IMR-90 (cell line): ENCODE results near the gene SENP7. TPM values are rescaled to one million over a fixed set of nuclear protein-coding genes. Genes with fewer than 3 reads are reported as not detected.

Experiments
- ATAC-seq: fragments of 200-7000 bp; cut with Tn5 transposase; 2 replicates; pipeline ENCODE4 v1.9.1; 2020; ENCODE audit warnings: low read depth, mild to moderate bottlenecking, moderate library complexity
- BruUV-seq: library from RNA; stranded (reverse); fragments of 400-500 nt; replicated peaks from 2 replicates; lab custom pipeline; 2021; lab: Mats Ljungman, UMichigan
- CTCF ChIA-PET: fragments of 300-600 bp; formaldehyde crosslinking; extraction: SDS; loops from one replicate; lab custom pipeline; 2021; ENCODE audit warnings: antibody characterized with exemption; lab: Yijun Ruan, JAX
- POLR2A ChIA-PET: fragments of 300-600 bp; sonication (Branson Sonifier 250); formaldehyde crosslinking; loops from one replicate; lab custom pipeline; 2022; ENCODE audit warnings: antibody characterized with exemption; ENCODE audit not compliant: unreplicated experiment; lab: Charles Lee
- DNase-seq: peaks from one replicate; pipeline ENCODE4 v3.0.0; 2013
- H2AFZ ChIP-seq: replicated peaks from 2 replicates; pipeline ENCODE3; 2013; ENCODE audit warnings: low read length, mild to moderate bottlenecking; ENCODE audit not compliant: poor library complexity
- H2AK5ac ChIP-seq: 2 replicates; pipeline ENCODE4 v1.6.1; 2013; ENCODE audit warnings: low read depth, low read length, inconsistent platforms
- H2AK9ac ChIP-seq: replicated peaks from 2 replicates; pipeline ENCODE3; 2013; ENCODE audit warnings: mild to moderate bottlenecking, low read depth, low read length, moderate library complexity; ENCODE audit not compliant: poor library complexity
- H2BK120ac ChIP-seq: 2 replicates; pipeline ENCODE4 v1.6.1; 2013; ENCODE audit warnings: low read depth, low read length, inconsistent platforms
- H2BK15ac ChIP-seq: 3 replicates; pipeline ENCODE4 v1.6.1; 2013; ENCODE audit warnings: low read depth, low read length, inconsistent platforms
- H2BK20ac ChIP-seq: 2 replicates; pipeline ENCODE4 v1.6.1; 2013; ENCODE audit warnings: low read depth, mild to moderate bottlenecking, inconsistent platforms, low read length, moderate library complexity
- H2BK5ac ChIP-seq: 2 replicates; pipeline ENCODE4 v1.6.1; 2013; ENCODE audit warnings: mild to moderate bottlenecking, low read depth, low read length, inconsistent platforms; ENCODE audit not compliant: poor library complexity, severe bottlenecking
- H3K14ac ChIP-seq: replicated peaks from 2 replicates; pipeline ENCODE4 v1.6.1; 2013; ENCODE audit warnings: low read depth, low read length, inconsistent platforms
- H3K18ac ChIP-seq: 2 replicates; pipeline ENCODE4 v1.6.1; 2013; ENCODE audit warnings: low read depth, low read length, control low read depth
- H3K23ac ChIP-seq: 2 replicates; pipeline ENCODE4 v1.6.1; 2013; ENCODE audit warnings: low read depth, low read length, inconsistent platforms
- H3K27ac ChIP-seq: 2 replicates; pipeline ENCODE4 v1.5.1; 2013; ENCODE audit warnings: mild to moderate bottlenecking, control low read depth, low read length; ENCODE audit not compliant: insufficient read depth
- H3K27me3 ChIP-seq: 2 replicates; pipeline ENCODE4 v1.6.1; 2013; ENCODE audit warnings: low read length; ENCODE audit not compliant: control insufficient read depth, insufficient read depth
- H3K36me3 ChIP-seq: 2 replicates; pipeline ENCODE4 v1.6.1; 2013; ENCODE audit warnings: low read length, mixed read lengths; ENCODE audit not compliant: control insufficient read depth, insufficient read depth
- H3K4ac ChIP-seq: 2 replicates; pipeline ENCODE4 v1.6.1; 2013; ENCODE audit warnings: low read depth, low read length, inconsistent platforms
- H3K4me1 ChIP-seq: 2 replicates; pipeline ENCODE4 v1.6.1; 2013; ENCODE audit warnings: low read length, mixed read lengths; ENCODE audit not compliant: control insufficient read depth, insufficient read depth
- H3K4me2 ChIP-seq: 2 replicates; pipeline ENCODE4 v1.6.1; 2013; ENCODE audit warnings: low read depth, mild to moderate bottlenecking, control low read depth, low read length, moderate library complexity
- H3K4me3 ChIP-seq: 2 replicates; pipeline ENCODE4 v1.5.1; 2013; ENCODE audit warnings: low read depth, mild to moderate bottlenecking, control low read depth, low read length, moderate library complexity; ENCODE audit not compliant: insufficient read depth
- H3K56ac ChIP-seq: 2 replicates; pipeline ENCODE4 v1.6.1; 2013; ENCODE audit warnings: low read length, inconsistent platforms; ENCODE audit not compliant: insufficient read depth; ENCODE audit errors: extremely low read depth
- H3K79me1 ChIP-seq, 2 experiments: 2 replicates each; pipeline ENCODE4 v1.6.1; 2013; ENCODE audit warnings: low read length in 2 of 2, inconsistent platforms in 1 of 2, low read depth in 1 of 2
- H3K9ac ChIP-seq: 2 replicates; pipeline ENCODE4 v1.6.1; 2013; ENCODE audit warnings: low read depth, low read length, control low read depth
- H3K9me1 ChIP-seq: 2 replicates; pipeline ENCODE4 v1.6.1; 2013; ENCODE audit warnings: low read length, inconsistent platforms; ENCODE audit not compliant: insufficient read depth
- H3K9me3 ChIP-seq: 2 replicates; pipeline ENCODE4 v1.6.1; 2013; ENCODE audit warnings: low read length; ENCODE audit not compliant: control insufficient read depth, insufficient read depth
- H4K20me1 ChIP-seq: 2 replicates; pipeline ENCODE4 v1.6.1; 2013; ENCODE audit warnings: low read length, inconsistent platforms; ENCODE audit not compliant: insufficient read depth
- H4K5ac ChIP-seq: 2 replicates; pipeline ENCODE4 v1.6.1; 2013; ENCODE audit warnings: mild to moderate bottlenecking, low read depth, low read length, control low read depth
- H4K8ac ChIP-seq, 2 experiments: 2 replicates each; pipeline ENCODE4 v1.6.1; 2013; ENCODE audit warnings: low read depth in 2 of 2, low read length in 2 of 2, control low read depth in 1 of 2, inconsistent platforms in 1 of 2
- H4K91ac ChIP-seq: 2 replicates; pipeline ENCODE4 v1.6.1; 2013; ENCODE audit warnings: low read depth, low read length, inconsistent platforms; ENCODE audit not compliant: insufficient read depth
- FOS ChIP-seq: fragments of 150-350 bp; IDR thresholded peaks from 2 replicates; pipeline ENCODE4 v1.6.1; 2016; ENCODE audit warnings: low read depth, low read length
- MAFK ChIP-seq: IDR thresholded peaks from 2 replicates; pipeline ENCODE4 v1.6.1; 2012; ENCODE audit warnings: low read depth, low read length, improper control_type of control experiment
- MAZ ChIP-seq: IDR thresholded peaks from 2 replicates; pipeline ENCODE4 v1.6.1; 2012; ENCODE audit warnings: low read depth, mild to moderate bottlenecking, low read length, improper control_type of control experiment, moderate library complexity, borderline replicate concordance
- WGBS, 2 experiments: methylation state at CpG; one replicate each; pipeline versions ENCODE4 v1.1.5 to v1.1.7; 2013; ENCODE audit warnings: missing lambda C conversion rate in 2 of 2; ENCODE audit not compliant: insufficient read length in 1 of 2; ENCODE audit errors: extremely low coverage in 2 of 2; 5-methylcytosine and 5-hydroxymethylcytosine counted together
- dilution Hi-C: fragments of 300-500 bp; cut with HindIII; formaldehyde crosslinking; loops from one replicate; pipeline ENCODE4 v1.14.3; 2018; ENCODE audit warnings: low sequenced_read_pairs; ENCODE audit not compliant: unreplicated experiment
- in situ Hi-C: fragments of 300-500 bp; cut with MboI; formaldehyde crosslinking; loops from 3 replicates; pipeline ENCODE4 v1.14.3; 2019; ENCODE audit warnings: low sequenced_read_pairs, inconsistent platforms, mixed read lengths
- intact Hi-C: fragments of 100-400 bp; cut with micrococcal nuclease; formaldehyde crosslinking; loops from 2 replicates; pipeline ENCODE4 v1.10.0; 2022
- polyA plus RNA-seq, 3 experiments: library from polyadenylated mRNA; depleted of rRNA; stranded (reverse); fragments of >200 nt; gene quantifications; 2 replicates each; pipeline ENCODE4 v1.2.3, GENCODE V29; 2012; ENCODE audit warnings: low replicate concordance in 1 of 3
- total RNA-seq: library from RNA; depleted of rRNA; stranded (reverse); fragments of >200 nt; gene quantifications from 2 replicates; pipeline ENCODE4 v1.2.3, GENCODE V29; 2012
- TF ChIP-seq, protein P1 (sequence below): fragments of 150-350 bp; IDR thresholded peaks from 2 replicates; pipeline ENCODE4 v1.6.1; 2016; ENCODE audit warnings: low read depth, mild to moderate bottlenecking, low read length, moderate library complexity, borderline replicate concordance
- TF ChIP-seq, protein P2 (sequence below): fragments of 150-350 bp; IDR thresholded peaks from 2 replicates; pipeline ENCODE4 v1.6.1; 2017; ENCODE audit warnings: mild to moderate bottlenecking, antibody characterized with exemption, low read length, low read depth

The SENP7 gene
- total and polyA plus RNA-seq, 2 of the 4 experiments (the other 2 are of a cell fraction), result 5.5 to 8.4 TPM

DNA sequence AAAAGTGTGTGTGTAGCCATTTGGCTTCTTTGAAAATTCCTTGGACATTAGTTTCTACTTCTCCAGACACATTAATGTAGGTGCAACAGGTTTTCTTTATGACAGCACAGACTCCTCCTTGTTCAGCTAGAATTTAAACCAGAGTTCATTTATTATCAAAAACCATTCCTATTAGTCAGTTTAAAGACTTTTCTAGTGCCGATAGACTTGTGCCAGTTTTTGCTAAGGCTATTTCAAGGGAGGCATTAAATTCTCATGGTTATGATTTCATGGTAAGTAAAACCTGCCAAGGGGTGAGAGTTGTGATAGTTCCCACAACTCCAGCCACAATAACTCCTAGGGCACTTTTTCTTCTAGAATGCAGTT is 20.6 kb upstream of the SENP7 start:
- no peak overlapping the region for H3K23ac ChIP-seq
- peaks cover 2% of the 10 kb centered on the region; the same call in 1 of the 2 replicates for H3K27me3 ChIP-seq
- H2BK15ac ChIP-seq, result no peak overlapping the region
- H3K36me3 ChIP-seq, result no peaks in the 10 kb centered on the region
- ChIA-PET POLR2A (no interaction called here), CTCF (no interaction called here)
- intact Hi-C loops (no loop called here), dilution Hi-C loops (no loop called here), in situ Hi-C loops (no loop called here)
- no peak overlapping the region for H3K4me2 ChIP-seq
- H3K9me1 ChIP-seq, result no peaks in the 10 kb centered on the region
- H3K27ac ChIP-seq, result no peak overlapping the region
- no peak for TF ChIP-seq MAFK
- TF ChIP-seq, protein P1, sequence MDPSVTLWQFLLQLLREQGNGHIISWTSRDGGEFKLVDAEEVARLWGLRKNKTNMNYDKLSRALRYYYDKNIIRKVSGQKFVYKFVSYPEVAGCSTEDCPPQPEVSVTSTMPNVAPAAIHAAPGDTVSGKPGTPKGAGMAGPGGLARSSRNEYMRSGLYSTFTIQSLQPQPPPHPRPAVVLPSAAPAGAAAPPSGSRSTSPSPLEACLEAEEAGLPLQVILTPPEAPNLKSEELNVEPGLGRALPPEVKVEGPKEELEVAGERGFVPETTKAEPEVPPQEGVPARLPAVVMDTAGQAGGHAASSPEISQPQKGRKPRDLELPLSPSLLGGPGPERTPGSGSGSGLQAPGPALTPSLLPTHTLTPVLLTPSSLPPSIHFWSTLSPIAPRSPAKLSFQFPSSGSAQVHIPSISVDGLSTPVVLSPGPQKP, result no peak
- no peak for TF ChIP-seq FOS
- TF ChIP-seq, protein P2, sequence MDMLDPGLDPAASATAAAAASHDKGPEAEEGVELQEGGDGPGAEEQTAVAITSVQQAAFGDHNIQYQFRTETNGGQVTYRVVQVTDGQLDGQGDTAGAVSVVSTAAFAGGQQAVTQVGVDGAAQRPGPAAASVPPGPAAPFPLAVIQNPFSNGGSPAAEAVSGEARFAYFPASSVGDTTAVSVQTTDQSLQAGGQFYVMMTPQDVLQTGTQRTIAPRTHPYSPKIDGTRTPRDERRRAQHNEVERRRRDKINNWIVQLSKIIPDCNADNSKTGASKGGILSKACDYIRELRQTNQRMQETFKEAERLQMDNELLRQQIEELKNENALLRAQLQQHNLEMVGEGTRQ, result no peak
- no peak for TF ChIP-seq MAZ
- H2BK5ac ChIP-seq, result no peak overlapping the region
- no peak overlapping the region for H3K56ac ChIP-seq
- no peak overlapping the region for H2AK9ac ChIP-seq
- no peaks in the 10 kb centered on the region for H4K20me1 ChIP-seq
- H4K91ac ChIP-seq, result no peak overlapping the region
- no peaks in the 10 kb centered on the region for H3K9me3 ChIP-seq
- H4K8ac ChIP-seq, result no peak overlapping the region
- H3K4me3 ChIP-seq, result no peak overlapping the region
- no CpG with 5 or more reads among the region's 1 CpG for WGBS, 2 experiments
- H2AFZ ChIP-seq, result no peak overlapping the region
- H4K5ac ChIP-seq, result no peak overlapping the region
- H2BK120ac ChIP-seq, result no peak overlapping the region
- peaks cover 2% of the 10 kb centered on the region for H3K4me1 ChIP-seq
- no peak overlapping the region for H2BK20ac ChIP-seq
- H3K18ac ChIP-seq, result no peak overlapping the region
- no peak for ATAC-seq
- no peak overlapping the region for H2AK5ac ChIP-seq
- no TSS peak for BruUV-seq
- H3K4ac ChIP-seq, result no peak overlapping the region
- H3K14ac ChIP-seq, result no peak overlapping the region
- no peak for DNase-seq
- H3K79me1 ChIP-seq, result no peaks in the 10 kb centered on the region
- no peak overlapping the region for H3K9ac ChIP-seq
